HFF-Myc (cell line): ENCODE measurements around the gene CLUH.

ENCODE experiments used
- DNase-seq: peaks from one replicate; pipeline ENCODE4 v3.0.0-alpha.2; 2011; ENCODE audit warnings: low read depth; ENCODE audit errors: extremely low read depth
- H3K4me3 ChIP-seq: replicated peaks from 2 replicates; pipeline ENCODE4 v1.5.1; 2011; ENCODE audit warnings: low read depth, mild to moderate bottlenecking, control low read depth, low read length
- CTCF ChIP-seq: IDR thresholded peaks from 2 replicates; pipeline ENCODE4 v1.5.1; 2012; ENCODE audit warnings: mild to moderate bottlenecking, low read depth, low read length, control low read depth; ENCODE audit errors: missing control alignments

Gene CLUH

GRCh38 chr17:2749784-2750181 is 38.2 kb upstream of the CLUH start:
- no peak for TF ChIP-seq CTCF
- peak; percentile 15 for DNase-seq
- H3K4me3 ChIP-seq, result no peak overlapping the region

GRCh38 chr17:2749058-2749783 is 37.7 kb upstream of the CLUH start, which contains the start of gene CCDC92B:
TSS of gene CCDC92B (minus strand) at chr17:2749652. CDS start at chr17:2735145, 14,507 bp downstream.
- no peak for TF ChIP-seq CTCF
- DNase-seq, result no peak
- H3K4me3 ChIP-seq, result no peak within 1 kb of the TSS

- TF ChIP-seq CTCF, result no peak
- no peak overlapping the region for H3K4me3 ChIP-seq
- DNase-seq, result no peak
Measured at GRCh38 chr17:2745317-2746037, 33.9 kb upstream of the CLUH start.

DNA sequence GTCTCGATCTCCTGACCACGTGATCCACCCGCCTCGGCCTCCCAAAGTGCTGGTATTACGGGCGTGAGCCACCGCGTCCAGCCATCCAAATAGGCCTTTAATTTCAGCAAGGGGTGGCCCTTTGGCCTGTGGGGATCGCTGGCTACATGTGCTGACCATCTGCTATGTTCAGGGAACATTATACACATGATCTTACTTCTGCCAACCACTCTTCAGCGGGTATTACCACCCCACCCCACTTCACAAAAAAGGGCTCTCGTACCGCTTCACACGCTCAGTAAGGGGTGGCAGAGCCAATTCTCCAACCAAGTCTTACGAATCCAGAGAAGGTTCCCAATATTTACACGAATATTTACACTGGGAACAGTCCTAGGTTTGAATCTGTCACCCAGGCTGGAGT is 26.1 kb upstream of the CLUH start:
- TF ChIP-seq CTCF, result no peak
- DNase-seq, result no peak
- H3K4me3 ChIP-seq, result no peak overlapping the region

DNA sequence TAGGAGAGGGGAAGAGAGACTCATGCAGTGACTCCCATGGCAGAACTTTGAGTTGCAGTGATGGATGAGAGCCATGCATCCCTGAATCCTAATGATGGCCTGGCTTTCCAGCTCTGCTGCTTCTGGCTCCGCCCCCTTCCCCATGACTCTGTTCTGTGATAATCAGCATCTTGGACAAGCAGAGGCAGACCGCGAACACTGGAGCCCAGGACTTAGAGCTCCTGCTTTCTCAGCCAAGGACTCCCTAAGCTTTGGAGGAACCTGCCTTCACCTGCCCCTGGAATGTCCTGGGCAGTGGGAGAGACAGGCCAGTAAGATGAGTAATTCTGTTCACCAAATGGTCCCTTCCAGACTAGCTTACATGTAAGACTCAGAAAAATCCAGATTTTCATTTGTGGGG is 25.4 kb upstream of the CLUH start:
- no peak overlapping the region for H3K4me3 ChIP-seq
- no peak for DNase-seq
- TF ChIP-seq CTCF, result no peak

DNA sequence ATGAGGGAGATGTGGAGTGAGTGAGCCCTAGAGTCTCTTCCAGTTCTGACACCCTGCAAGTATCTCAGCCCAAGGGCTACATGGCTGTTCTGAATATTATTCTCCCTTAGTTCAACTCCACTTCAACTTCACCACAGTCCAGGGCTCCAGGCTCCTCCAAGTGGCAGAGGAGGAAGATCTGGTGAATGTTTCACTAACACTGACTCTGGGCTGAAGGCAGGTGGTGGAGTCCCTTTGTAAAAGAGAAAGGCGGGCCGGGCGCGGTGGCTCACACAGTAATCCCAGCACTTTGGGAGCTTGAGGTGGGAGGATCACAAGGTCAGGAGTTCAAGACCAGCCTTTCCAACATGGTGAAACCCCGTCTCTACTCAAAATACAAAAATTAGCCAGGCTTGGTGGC is 24.3 kb upstream of the CLUH start:
- DNase-seq, result no peak
- TF ChIP-seq CTCF, result no peak
- no peak overlapping the region for H3K4me3 ChIP-seq
